Mammary epithelial cell (primary cell): Measurements from ENCODE around the gene ST3GAL5.

ENCODE experiments used
- EZH2 ChIP-seq: IDR thresholded peaks from 2 replicates; pipeline ENCODE4 v1.6.1; 2012; ENCODE audit warnings: low read length, inconsistent platforms, borderline replicate concordance
- TF ChIP-seq, protein P1 (sequence below), 2 donors: IDR thresholded peaks in 1 of 2; conservative IDR thresholded peaks in 1 of 2; 2 replicates each; pipeline ENCODE4 v1.5.1; 2011 to 2012; ENCODE audit warnings: inconsistent platforms in 2 of 2, low read length in 2 of 2, mild to moderate bottlenecking in 2 of 2, control low read depth in 1 of 2, low read depth in 1 of 2; ENCODE audit not compliant: insufficient read depth in 1 of 2; ENCODE audit errors: extremely low read depth in 1 of 2

DNA sequence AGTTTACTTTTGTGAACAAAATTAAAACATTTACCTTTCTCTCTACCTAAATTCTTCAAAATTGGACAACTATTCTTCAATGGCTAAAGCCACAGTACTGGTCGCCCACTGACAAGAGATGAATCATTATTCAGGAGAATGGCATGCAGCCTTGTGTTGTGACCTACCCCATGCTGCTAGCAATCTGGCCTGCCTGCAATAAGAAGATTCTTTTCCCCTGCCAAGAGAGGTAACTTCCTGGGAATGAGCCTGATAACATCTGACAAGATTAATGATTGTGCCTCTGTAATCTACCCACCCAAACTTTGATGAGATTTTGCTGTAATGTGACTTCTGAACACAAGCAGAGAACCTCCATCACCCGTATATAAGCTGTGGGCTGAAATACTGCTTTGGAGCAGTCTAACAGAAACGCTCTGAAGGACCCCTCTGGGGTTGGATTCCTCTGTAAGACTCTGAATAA, 47.0 kb upstream of the ST3GAL5 start:
- TF ChIP-seq, protein P1, sequence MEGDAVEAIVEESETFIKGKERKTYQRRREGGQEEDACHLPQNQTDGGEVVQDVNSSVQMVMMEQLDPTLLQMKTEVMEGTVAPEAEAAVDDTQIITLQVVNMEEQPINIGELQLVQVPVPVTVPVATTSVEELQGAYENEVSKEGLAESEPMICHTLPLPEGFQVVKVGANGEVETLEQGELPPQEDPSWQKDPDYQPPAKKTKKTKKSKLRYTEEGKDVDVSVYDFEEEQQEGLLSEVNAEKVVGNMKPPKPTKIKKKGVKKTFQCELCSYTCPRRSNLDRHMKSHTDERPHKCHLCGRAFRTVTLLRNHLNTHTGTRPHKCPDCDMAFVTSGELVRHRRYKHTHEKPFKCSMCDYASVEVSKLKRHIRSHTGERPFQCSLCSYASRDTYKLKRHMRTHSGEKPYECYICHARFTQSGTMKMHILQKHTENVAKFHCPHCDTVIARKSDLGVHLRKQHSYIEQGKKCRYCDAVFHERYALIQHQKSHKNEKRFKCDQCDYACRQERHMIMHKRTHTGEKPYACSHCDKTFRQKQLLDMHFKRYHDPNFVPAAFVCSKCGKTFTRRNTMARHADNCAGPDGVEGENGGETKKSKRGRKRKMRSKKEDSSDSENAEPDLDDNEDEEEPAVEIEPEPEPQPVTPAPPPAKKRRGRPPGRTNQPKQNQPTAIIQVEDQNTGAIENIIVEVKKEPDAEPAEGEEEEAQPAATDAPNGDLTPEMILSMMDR (conservative IDR thresholded peaks at IDR 0.05 in 1 of 2, IDR thresholded peaks at IDR 0.05 in 1 of 2; ENCODE audit: extremely low read depth in 1 of 2, insufficient read depth in 1 of 2, low read depth in 1 of 2, low read length in 2 of 2), result no peak
- no peak for TF ChIP-seq EZH2
